Astrocyte (in vitro differentiated cells and primary cell): ENCODE data around the gene FBXO39.

Source experiments
- EZH2 ChIP-seq: IDR thresholded peaks from 2 replicates; pipeline ENCODE4 v1.6.1; 2012; ENCODE audit warnings: mild to moderate bottlenecking, low read length, inconsistent platforms; ENCODE audit not compliant: insufficient read depth
- TF ChIP-seq, protein P1 (sequence below): IDR thresholded peaks from 2 replicates; pipeline ENCODE4 v1.5.1; 2011; ENCODE audit warnings: low read depth, mild to moderate bottlenecking, inconsistent platforms, low read length, moderate library complexity; ENCODE audit not compliant: insufficient read depth

DNA sequence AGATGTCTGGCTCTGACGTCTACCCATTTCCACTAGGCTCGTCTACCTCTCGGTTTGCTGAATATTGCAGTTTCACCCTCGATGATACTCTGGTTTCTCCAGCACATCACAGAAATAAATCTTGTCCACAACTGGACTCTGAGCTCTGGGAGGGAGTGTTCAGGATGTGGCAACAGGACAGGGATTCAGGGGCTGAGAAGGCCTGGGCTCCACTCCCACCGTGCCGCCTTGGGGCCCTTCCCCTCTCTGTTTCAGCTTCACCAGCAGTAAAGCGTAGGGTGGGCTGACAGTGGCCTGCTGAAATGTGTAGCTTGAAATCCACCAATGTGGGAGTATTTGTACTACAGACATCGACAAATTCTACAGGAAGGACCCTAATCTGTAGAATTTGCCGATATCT is 35.5 kb downstream of the FBXO39 start:
- TF ChIP-seq, protein P1, sequence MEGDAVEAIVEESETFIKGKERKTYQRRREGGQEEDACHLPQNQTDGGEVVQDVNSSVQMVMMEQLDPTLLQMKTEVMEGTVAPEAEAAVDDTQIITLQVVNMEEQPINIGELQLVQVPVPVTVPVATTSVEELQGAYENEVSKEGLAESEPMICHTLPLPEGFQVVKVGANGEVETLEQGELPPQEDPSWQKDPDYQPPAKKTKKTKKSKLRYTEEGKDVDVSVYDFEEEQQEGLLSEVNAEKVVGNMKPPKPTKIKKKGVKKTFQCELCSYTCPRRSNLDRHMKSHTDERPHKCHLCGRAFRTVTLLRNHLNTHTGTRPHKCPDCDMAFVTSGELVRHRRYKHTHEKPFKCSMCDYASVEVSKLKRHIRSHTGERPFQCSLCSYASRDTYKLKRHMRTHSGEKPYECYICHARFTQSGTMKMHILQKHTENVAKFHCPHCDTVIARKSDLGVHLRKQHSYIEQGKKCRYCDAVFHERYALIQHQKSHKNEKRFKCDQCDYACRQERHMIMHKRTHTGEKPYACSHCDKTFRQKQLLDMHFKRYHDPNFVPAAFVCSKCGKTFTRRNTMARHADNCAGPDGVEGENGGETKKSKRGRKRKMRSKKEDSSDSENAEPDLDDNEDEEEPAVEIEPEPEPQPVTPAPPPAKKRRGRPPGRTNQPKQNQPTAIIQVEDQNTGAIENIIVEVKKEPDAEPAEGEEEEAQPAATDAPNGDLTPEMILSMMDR: no peak
- no peak for TF ChIP-seq EZH2
